Aorta (tissue), 5 donors: Measurements from ENCODE around the gene HOOK1. TPM values are rescaled to one million over a fixed set of nuclear protein-coding genes. Genes with fewer than 3 reads are reported as not detected.
"Not testable (repeated sequence)": the region's sequence is repeated elsewhere in the genome, so short reads cannot be mapped to it uniquely, and the experiment has no call there.

Experiments
- ATAC-seq: fragments of 200-7000 bp; cut with Tn5 transposase; one replicate; pipeline ENCODE4 v1.9.1; 2022; ENCODE audit warnings: moderate library complexity; ENCODE audit not compliant: low FRiP score
- DNase-seq, 2 donors: peaks; one replicate each; pipeline ENCODE4 v3.0.0-alpha.2; 2020
- H3K27ac ChIP-seq, 2 donors: one replicate each; pipeline ENCODE4 v1.5.1; 2013; ENCODE audit warnings: low read length in 2 of 2, mild to moderate bottlenecking in 2 of 2, moderate library complexity in 2 of 2, control low read depth in 1 of 2, inconsistent platforms in 1 of 2, low read depth in 1 of 2
- H3K27me3 ChIP-seq, 2 donors: one replicate each; pipeline ENCODE4 v1.6.1; 2013; ENCODE audit warnings: control low read depth in 1 of 2, low read length in 1 of 2, mild to moderate bottlenecking in 1 of 2, moderate library complexity in 1 of 2; ENCODE audit not compliant: insufficient read depth in 2 of 2, control insufficient read depth in 1 of 2
- H3K36me3 ChIP-seq, 2 donors: one replicate each; pipeline ENCODE4 v1.6.1; 2013; ENCODE audit warnings: control low read depth in 1 of 2, low read length in 1 of 2, mild to moderate bottlenecking in 1 of 2; ENCODE audit not compliant: insufficient read depth in 2 of 2, control insufficient read depth in 1 of 2
- H3K4me1 ChIP-seq, 2 donors: one replicate each; pipeline ENCODE4 v1.6.1; 2013; ENCODE audit warnings: low read length in 2 of 2, control low read depth in 1 of 2, mild to moderate bottlenecking in 1 of 2, moderate library complexity in 1 of 2; ENCODE audit not compliant: insufficient read depth in 2 of 2, control insufficient read depth in 1 of 2
- H3K4me3 ChIP-seq, 2 donors: one replicate each; pipeline ENCODE4 v1.5.1; 2013; ENCODE audit warnings: low read length in 2 of 2, control low read depth in 1 of 2, mild to moderate bottlenecking in 1 of 2
- H3K9me3 ChIP-seq: one replicate; pipeline ENCODE4 v1.6.1; 2013; ENCODE audit warnings: mild to moderate bottlenecking, low read length; ENCODE audit not compliant: control insufficient read depth
- WGBS, 2 donors: extraction: QIAGEN DNeasy Blood & Tissue Kit; methylation state at CpG; one replicate each; pipeline ENCODE4 v1.1.7; 2013; 5-methylcytosine and 5-hydroxymethylcytosine counted together
- intact Hi-C, 2 donors: fragments of 100-400 bp; cut with DNase I; formaldehyde crosslinking; loops; one replicate each; pipeline versions ENCODE4 v1.14.2 to v1.15.0; 2022
- polyA plus RNA-seq, 2 donors: library from polyadenylated mRNA; stranded (reverse); fragments of 200-250 nt; gene quantifications; one replicate each; pipeline ENCODE4 v1.2.3, GENCODE V29; 2013
- total RNA-seq, 2 donors: library from RNA; stranded (reverse); fragmentation: NEBNext Ultra II Directional; extraction: Animal tissue kit (Norgen Biotek cat#: 25700); gene quantifications; one replicate each; pipeline ENCODE4 v1.2.1, GENCODE V29; 2021
- donor health status: healthy with polysubstance abuse.
- donor health status: Bipolar disorder and iron deficiency.
- donor health status: DM: no; HTN: no; CAD: no.
- donor health status: DM: no; HTN: no; CAD: no.
- donor health status: DM: yes; HTN: yes; CAD: no.

HOOK1 gene
- total and polyA plus RNA-seq, 4 donors, result 0.13 to 2.8 (median 0.95) TPM

- intact Hi-C loops, result no loop called here
- no peaks in the 10 kb centered on the region for H3K9me3 ChIP-seq
- H3K27ac ChIP-seq, result no peak overlapping the region
- H3K27me3 ChIP-seq, result no peaks in the 10 kb centered on the region
- WGBS, 2 donors, result 53 to 65% methylated on average over 3 of the region's 3 CpGs
- no peak overlapping the region for H3K4me3 ChIP-seq
- ATAC-seq (no peak), DNase-seq (no peak)
- no peaks in the 10 kb centered on the region for H3K36me3 ChIP-seq
- H3K4me1 ChIP-seq, result no peaks in the 10 kb centered on the region
Observed at GRCh38 chr1:59898927-59899326, 84.2 kb downstream of the HOOK1 start.

DNA sequence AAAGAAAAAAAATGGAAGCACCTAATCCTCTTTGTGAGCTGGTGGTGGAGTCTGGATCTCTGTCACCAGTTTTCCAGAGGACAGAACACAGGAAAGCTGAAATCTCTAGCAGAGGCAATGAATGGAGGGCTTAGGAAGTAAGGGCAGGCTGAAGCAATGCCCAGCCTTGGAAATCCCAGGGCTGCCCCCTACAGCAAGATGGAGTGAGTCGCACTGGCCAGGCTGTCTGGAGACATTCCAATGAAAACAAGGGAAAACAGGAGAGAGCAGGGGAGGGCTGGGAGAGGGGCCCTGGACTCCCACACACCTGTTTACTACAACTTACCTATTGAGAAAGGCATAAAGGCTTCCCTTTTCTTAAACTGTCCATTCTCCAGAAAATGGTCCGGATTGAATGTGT is 85.9 kb downstream of the HOOK1 start:
- Histone ChIP-seq H3K36me3 (no peaks in the 10 kb centered on the region), H3K4me1 (no peaks in the 10 kb centered on the region), H3K27ac (no peak overlapping the region), H3K9me3 (no peaks in the 10 kb centered on the region), H3K4me3 (no peak overlapping the region), H3K27me3 (no peaks in the 10 kb centered on the region)
- ATAC-seq (no peak), DNase-seq (no peak)
- WGBS, 2 donors, result 68 to 71% methylated on average over 2 of the region's 2 CpGs
- intact Hi-C loops, result loop anchor here in 1 of 2 donors (5.0 kb wide), 1 partner anchor 47 kb away; no protein-coding TSS in a partner anchor

DNA sequence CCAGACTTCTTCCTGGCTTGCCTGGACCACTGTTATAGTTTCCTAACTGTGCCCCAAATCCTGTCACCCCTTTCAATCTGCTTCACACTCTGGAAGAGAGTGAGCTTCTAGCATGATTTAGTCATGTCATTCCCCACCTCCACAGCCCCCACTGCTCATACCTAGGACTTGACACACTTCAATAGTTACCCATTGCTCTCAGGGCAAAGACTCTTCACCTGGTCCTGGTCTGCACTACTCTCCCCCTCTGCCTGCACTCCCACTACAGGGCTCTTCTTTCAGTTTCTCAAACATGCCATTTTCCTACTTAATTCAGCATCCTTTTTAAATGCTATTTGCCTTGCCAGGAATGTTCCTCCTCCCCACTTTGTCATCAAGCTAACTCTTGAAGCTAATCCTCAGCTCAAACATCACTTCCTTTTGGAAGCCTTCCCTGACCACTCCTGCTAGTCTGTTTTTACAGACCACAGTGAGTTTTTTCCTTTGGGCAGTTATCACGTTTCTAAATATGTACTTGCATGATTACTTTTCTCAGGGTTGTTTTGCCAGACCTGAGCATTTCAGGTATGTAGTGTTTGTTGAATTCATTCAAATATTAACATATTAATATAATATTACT is 87.1 kb downstream of the HOOK1 start:
- Histone ChIP-seq H3K4me1 (no peaks in the 10 kb centered on the region), H3K9me3 (no peaks in the 10 kb centered on the region), H3K36me3 (no peaks in the 10 kb centered on the region), H3K27ac (no peak overlapping the region), H3K4me3 (no peak overlapping the region), H3K27me3 (no peaks in the 10 kb centered on the region)
- WGBS, 2 donors, result 3 to 5% methylated on average over 1 of the region's 1 CpG
- ATAC-seq (no peak), DNase-seq (no peak)
- intact Hi-C loops, result loop anchor here in 1 of 2 donors (5.0 kb wide), 1 partner anchor 45 kb away; no protein-coding TSS in a partner anchor

DNA sequence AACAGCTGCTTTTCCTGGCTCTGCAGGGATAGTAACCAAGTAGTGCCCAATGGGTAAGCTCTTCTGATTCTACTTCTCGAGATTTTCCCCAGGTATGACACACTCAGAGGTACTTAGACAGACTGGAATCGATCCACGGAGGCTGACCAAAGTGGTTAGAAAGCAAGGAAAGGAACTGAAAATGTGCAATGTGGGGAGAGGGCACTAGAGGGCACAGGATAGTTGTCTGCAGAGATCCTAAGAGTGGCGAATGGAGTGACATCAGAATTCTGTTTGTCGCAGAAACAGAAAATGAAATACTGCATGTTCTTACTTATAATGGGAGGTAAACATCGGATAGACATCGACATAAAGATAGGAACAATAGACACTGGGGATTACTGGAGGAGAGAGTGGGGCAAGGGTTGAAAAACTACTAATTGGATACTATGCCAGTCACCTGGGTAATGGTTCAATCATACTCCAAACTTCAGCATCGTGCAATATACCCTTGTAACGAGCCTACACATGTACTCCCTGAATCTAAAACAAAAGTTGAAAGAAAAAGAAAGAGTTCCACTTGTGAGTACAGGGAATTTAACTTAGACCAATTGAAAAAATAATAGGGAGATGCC is 88.5 kb downstream of the HOOK1 start:
- 39 to 49% methylated on average over 9 of the region's 9 CpGs for WGBS, 2 donors

DNA sequence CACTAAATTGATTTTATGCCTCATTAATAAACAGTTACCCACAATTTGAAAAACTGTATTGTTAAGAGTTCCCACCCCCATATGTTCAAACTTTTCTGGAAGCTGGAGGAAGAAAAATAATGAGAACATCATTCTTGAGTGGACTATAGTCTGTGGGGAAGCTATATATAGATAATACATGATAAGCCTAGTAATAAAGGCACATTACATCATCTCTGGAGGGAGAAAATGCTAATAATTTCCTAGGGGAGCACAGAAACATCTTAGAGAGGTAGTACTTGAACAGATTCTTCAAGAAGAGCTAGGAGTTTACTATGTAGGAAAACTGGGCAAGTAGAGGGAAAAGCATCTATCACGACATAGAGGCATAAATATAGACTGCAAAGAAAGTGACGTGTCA is 92.2 kb downstream of the HOOK1 start:
- Histone ChIP-seq H3K36me3 (no peaks in the 10 kb centered on the region), H3K4me3 (no peak overlapping the region), H3K4me1 (no peaks in the 10 kb centered on the region), H3K27ac (no peak overlapping the region), H3K9me3 (no peaks in the 10 kb centered on the region), H3K27me3 (peaks cover 0 to 2% of the 10 kb centered on the region in 2 donors)
- ATAC-seq (no peak), DNase-seq (no peak)
- intact Hi-C loops, result no loop called here
- WGBS, 2 donors, result 53 to 59% methylated on average over 2 of the region's 2 CpGs

More for the DNA sequence above, 88.5 kb downstream of the HOOK1 start:
- DNase-seq (no peak), ATAC-seq (no peak)
- H3K4me3 ChIP-seq, result no peak overlapping the region
- H3K27ac ChIP-seq, result no peak overlapping the region
- no peaks in the 10 kb centered on the region for H3K4me1 ChIP-seq
- no peaks in the 10 kb centered on the region for H3K9me3 ChIP-seq
- no peaks in the 10 kb centered on the region for H3K36me3 ChIP-seq
- intact Hi-C loops, result loop anchor here in 1 of 2 donors (5.0 kb wide), 1 partner anchor 44 kb away; no protein-coding TSS in a partner anchor
- no peaks in the 10 kb centered on the region for H3K27me3 ChIP-seq

DNA sequence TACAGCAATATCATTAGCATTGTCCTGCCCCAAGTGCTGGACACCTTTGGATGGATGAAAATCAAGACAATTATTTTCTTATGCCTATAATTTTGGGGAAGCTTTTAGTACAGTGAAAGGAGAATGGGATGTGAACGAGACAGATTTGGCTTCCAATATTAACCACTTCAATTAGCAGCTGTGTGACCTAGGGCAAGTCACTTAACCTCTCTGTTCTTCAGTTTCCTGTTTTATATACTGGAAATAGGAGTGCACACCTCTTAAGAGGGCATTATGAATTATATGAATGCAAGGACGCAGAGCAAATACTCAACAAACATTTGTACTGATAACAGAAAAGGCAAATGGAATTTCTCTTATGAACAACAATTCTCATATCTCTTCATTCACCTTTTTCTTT is 93.3 kb downstream of the HOOK1 start:
- H3K27ac ChIP-seq, result no peak overlapping the region
- H3K9me3 ChIP-seq, result no peaks in the 10 kb centered on the region
- no peak for ATAC-seq
- H3K4me3 ChIP-seq, result no peak overlapping the region
- H3K27me3 ChIP-seq, result peaks cover 0 to 2% of the 10 kb centered on the region in 2 donors
- no peaks in the 10 kb centered on the region for H3K4me1 ChIP-seq
- DNase-seq, result no peak
- WGBS, 2 donors, result 83 to 85% methylated on average over 2 of the region's 2 CpGs
- H3K36me3 ChIP-seq, result no peaks in the 10 kb centered on the region
- intact Hi-C loops, result no loop called here

DNA sequence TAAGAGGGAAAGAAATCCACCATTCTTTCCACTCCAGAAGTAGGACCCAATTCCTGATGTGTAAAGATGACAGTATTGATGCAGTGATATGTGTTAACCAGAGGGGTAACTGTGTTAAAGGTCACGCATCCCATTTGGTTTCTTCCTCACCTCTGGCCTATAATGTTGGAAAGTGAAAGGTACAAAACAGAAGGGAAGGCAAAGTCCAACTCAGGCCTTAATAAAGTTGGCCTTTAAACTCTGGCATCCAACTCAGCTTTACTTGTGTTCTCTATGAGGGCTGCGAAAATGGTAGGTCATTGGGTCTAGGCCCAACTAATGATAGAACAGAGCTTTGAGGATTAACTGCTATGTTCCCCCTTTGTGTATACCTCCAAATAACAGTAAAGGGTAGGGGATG is 93.9 kb downstream of the HOOK1 start:
- no peaks in the 10 kb centered on the region for H3K4me1 ChIP-seq
- 96 to 98% methylated on average over 2 of the region's 2 CpGs for WGBS, 2 donors
- no peaks in the 10 kb centered on the region for H3K9me3 ChIP-seq
- H3K27ac ChIP-seq, result no peak overlapping the region
- no peaks in the 10 kb centered on the region for H3K36me3 ChIP-seq
- peaks cover 0 to 2% of the 10 kb centered on the region in 2 donors for H3K27me3 ChIP-seq
- DNase-seq (no peak), ATAC-seq (no peak)
- intact Hi-C loops, result no loop called here
- H3K4me3 ChIP-seq, result no peak overlapping the region

GRCh38 chr1:59914791-59915286 is 100.1 kb downstream of the HOOK1 start:
- ATAC-seq, H3K4me1 ChIP-seq, DNase-seq, H3K27me3 ChIP-seq, H3K27ac ChIP-seq, H3K36me3 ChIP-seq, H3K4me3 ChIP-seq, intact Hi-C loops, H3K9me3 ChIP-seq: not testable (repeated sequence)
- WGBS, 2 donors, result 89% methylated on average over 7 of the region's 7 CpGs

DNA sequence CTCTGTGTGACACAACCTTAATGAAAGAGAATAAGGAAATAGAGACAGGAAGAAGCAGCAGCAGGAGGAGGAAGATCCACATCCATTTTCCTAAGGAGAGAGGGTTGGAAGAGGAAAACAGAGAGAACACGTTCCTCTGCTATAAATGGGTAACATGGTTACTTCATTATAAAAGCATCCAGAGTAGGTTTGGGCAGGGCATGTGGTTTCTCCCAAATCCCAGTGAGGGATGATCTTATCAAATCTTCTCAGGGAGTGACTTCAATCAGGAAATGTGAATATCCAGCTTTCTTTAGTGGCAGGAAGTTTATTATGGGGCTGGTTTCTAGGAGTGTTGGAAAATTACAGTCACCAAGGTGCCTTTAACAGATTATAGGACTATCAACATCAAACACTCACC is 100.8 kb downstream of the HOOK1 start:
- WGBS, 2 donors, result 15 to 38% methylated on average over 1 of the region's 1 CpG
- ATAC-seq, result no peak
- Histone ChIP-seq H3K9me3 (no peaks in the 10 kb centered on the region), H3K36me3 (no peaks in the 10 kb centered on the region), H3K27ac (no peak overlapping the region), H3K27me3 (no peaks in the 10 kb centered on the region), H3K4me3 (no peak overlapping the region), H3K4me1 (no peaks in the 10 kb centered on the region)
- no peak for DNase-seq
- intact Hi-C loops, result no loop called here
